GM15510 (cell line): ENCODE results near the gene LRRC8C.

Experiments
- POLR2A ChIP-seq: IDR thresholded peaks from 3 replicates; pipeline ENCODE4 v1.6.1; 2011; ENCODE audit warnings: borderline replicate concordance; ENCODE audit not compliant: insufficient read length; ENCODE audit errors: extremely low read depth

Gene LRRC8C

GRCh38 chr1:89692601-89693521 lies 59.9 kb downstream of the LRRC8C start:
- no peak for TF ChIP-seq POLR2A

GRCh38 chr1:89695847-89696246 lies 62.9 kb downstream of the LRRC8C start:
- TF ChIP-seq POLR2A = no peak

- TF ChIP-seq POLR2A = no peak
These were observed 64.5 kb downstream of the LRRC8C start for GRCh38 chr1:89697383-89697782.

- TF ChIP-seq POLR2A = no peak
These were observed 65.2 kb downstream of the LRRC8C start for GRCh38 chr1:89698020-89698560.

- TF ChIP-seq POLR2A = no peak
These were observed 65.7 kb downstream of the LRRC8C start for GRCh38 chr1:89698624-89699023.

- TF ChIP-seq POLR2A = no peak
These were observed 66.6 kb downstream of the LRRC8C start for GRCh38 chr1:89699451-89699986.

GRCh38 chr1:89701746-89702241 lies 68.9 kb downstream of the LRRC8C start:
- TF ChIP-seq POLR2A = no peak

- no peak for TF ChIP-seq POLR2A
These were observed 69.7 kb downstream of the LRRC8C start for GRCh38 chr1:89702520-89703045.

GRCh38 chr1:89703469-89703868 lies 70.5 kb downstream of the LRRC8C start:
- no peak for TF ChIP-seq POLR2A

GRCh38 chr1:89704014-89704413 lies 71.1 kb downstream of the LRRC8C start:
- no peak for TF ChIP-seq POLR2A

GRCh38 chr1:89705901-89706699 lies 73.2 kb downstream of the LRRC8C start:
- no peak for TF ChIP-seq POLR2A

GRCh38 chr1:89706700-89707012 lies 73.7 kb downstream of the LRRC8C start:
- TF ChIP-seq POLR2A = no peak

GRCh38 chr1:89708751-89709375 lies 75.9 kb downstream of the LRRC8C start:
- no peak for TF ChIP-seq POLR2A

- TF ChIP-seq POLR2A = no peak
These were observed 77.7 kb downstream of the LRRC8C start for GRCh38 chr1:89710498-89711139.
